Jurkat, Clone E6-1 (cell line): Measurements from ENCODE around the gene GP1BB.
"Not testable (repeated sequence)": the region's sequence is repeated elsewhere in the genome, so short reads cannot be mapped to it uniquely, and the experiment has no call there.

Experiments
- DNase-seq: peaks from one replicate; pipeline ENCODE4 v3.0.0-alpha.2; 2011; ENCODE audit warnings: low read depth, low spot score
- H3K4me3 ChIP-seq: 2 replicates; pipeline ENCODE4 v1.5.1; 2011; ENCODE audit warnings: mild to moderate bottlenecking, low read length, control low read depth, moderate library complexity

Gene GP1BB

DNA sequence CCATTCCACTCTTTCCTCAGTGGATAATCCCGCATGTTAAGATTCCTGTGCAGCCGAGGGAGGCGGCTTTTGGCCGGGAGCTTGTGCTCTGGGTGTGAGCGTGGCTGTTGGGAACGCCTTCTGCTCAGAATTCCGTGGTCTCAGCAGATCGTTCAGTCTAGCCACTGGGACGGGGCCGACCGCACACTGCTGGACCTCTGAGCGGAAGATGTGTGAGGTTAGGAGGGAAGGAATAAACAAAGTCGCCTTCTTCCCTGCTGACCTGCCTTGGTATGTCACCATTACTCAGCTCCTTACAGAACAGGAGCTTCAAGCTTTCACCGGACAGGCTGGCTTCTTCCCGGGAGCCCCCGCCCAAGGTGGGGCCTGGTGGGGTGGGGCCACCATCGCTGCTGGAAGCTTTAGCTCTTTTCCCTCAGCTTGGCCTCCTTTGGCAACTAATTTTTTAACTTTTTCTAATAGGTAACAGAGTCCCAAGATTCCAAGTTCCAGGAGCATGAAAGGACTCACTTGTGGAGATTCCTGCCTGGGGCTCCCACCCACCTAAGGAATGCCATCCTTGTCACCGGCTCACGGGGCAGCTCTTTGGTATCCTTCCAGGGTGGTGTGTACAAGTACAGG is 31.5 kb upstream of the GP1BB start:
- no peak for DNase-seq
- H3K4me3 ChIP-seq: no peak overlapping the region

DNA sequence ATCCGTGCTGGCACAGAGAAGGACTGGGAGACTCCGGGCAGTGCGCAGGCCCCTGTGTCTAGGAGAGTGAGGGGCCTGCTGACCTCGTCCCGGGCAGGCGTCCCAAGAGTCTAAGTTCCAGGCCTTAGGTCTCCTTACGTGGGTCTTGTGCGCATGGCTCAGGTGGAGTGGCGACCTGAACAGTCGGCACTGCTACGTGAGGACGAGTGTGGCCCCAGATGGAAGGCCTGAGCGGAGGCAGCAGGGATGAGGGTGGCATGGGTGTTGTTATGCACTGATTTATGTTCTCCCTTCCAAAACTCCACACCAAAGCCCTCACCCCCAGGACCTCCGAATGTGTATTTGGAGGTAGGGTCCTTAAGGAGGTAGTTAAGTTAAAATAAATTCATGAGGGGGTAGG is 29.8 kb upstream of the GP1BB start:
- H3K4me3 ChIP-seq: no peak overlapping the region
- DNase-seq: no peak

DNA sequence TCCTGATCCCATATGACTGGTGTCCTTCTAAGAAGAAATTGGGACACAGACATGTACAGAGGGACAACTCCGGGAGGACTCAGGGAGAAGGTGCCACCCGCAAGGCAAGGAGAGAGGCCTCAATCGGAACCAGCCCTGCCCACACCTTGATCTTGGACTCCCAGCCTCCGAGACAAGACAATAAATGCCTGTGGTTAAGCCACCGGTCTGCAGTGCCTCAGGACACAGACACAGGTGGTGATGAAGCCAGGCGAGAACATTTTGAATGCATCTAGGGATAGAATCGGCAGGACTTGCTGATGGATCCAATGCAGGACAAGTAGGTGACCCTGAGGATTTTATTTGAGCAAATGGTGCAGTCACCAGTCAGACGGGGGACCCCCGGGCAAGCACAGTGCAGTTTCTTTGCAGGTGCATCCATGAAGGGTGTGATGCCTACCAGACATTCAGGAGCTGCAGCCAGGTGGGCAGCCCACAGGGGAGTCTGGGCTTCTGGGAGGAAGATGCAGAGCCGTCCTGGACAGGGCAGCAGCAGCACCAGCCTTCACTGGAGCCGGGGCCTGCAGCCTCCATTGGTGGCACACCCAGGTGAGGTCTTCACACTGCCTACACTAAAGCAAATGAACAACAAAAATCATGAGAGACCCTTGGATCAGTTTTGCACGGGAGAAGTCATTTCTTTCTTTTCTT is 29.2 kb upstream of the GP1BB start:
- DNase-seq: no peak
- H3K4me3 ChIP-seq: no peak overlapping the region

DNA sequence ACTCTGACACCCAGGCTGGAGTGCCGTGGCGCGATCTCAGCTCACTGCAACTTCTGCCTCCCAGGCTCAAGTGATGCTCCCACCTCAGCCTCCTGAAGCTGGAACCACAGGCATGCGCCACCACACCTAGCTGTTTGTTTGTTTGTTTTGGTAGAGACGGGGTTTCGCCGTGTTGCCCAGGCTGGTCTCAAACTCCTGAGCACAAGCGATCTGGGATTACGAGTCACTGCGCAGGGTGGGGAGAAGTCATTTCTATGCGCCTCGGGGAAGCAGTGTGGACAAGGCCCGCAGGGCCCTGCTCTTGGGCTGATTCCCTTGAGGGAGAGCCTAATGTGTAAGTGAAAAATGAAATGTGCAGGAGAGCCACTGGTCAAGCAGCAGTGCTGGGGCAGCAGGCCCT is 28.6 kb upstream of the GP1BB start:
- H3K4me3 ChIP-seq: no peak overlapping the region
- DNase-seq: no peak

DNA sequence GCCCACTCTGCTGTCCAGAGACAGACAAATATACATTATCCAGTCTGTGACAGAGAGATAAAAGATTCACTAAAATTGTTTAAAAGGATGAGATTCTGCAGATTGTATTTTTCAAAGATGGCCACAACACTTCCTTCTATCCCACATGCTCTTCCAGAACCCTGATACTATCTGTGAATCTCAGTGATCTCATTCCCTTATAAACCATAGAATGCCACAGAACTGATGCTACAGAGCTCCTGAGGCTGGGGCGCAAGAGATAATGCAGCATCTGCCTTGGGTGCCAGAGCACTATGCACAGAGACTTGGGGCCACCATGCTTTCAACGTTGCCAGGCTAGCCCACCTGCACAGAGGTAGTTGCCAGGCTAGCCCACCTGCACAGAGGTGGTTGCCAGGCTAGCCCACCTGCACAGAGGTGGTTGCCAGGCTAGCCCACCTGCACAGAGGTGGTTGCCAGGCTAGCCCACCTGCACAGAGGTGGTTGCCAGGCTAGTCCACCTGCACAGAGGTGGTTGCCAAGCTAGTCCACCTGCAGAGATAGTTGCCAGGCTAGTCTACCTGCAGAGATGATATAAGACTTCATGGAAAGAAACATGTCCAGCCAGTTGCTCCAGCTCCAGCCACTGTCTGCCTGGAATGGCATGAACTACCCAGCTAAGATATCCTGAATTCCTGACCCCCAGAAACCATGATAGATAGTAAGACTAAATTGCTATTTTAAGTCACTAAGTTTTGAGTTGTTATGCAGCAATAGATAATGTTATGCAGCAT is 26.6 kb upstream of the GP1BB start:
- H3K4me3 ChIP-seq: no peak overlapping the region
- no peak for DNase-seq

DNA sequence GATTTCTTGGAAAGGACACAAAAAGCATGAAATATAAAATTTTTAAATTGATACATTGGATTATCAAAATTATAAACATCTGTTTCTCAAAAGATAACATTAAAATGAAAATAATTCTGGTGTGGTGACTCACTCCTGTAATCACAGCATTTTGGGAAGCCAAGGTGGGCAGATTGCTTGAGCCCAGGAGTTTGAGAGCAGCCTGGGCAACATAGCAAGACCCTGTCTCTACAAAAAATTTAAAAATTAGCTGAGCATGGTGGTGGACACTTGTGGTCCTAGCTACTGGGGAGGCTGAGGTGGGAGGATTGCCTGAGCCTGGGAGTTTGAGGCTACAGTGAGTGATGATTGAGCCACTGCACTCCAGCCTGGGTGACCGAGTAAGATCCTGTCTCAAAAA is 25.5 kb upstream of the GP1BB start:
- not testable (repeated sequence) for DNase-seq, H3K4me3 ChIP-seq

DNA sequence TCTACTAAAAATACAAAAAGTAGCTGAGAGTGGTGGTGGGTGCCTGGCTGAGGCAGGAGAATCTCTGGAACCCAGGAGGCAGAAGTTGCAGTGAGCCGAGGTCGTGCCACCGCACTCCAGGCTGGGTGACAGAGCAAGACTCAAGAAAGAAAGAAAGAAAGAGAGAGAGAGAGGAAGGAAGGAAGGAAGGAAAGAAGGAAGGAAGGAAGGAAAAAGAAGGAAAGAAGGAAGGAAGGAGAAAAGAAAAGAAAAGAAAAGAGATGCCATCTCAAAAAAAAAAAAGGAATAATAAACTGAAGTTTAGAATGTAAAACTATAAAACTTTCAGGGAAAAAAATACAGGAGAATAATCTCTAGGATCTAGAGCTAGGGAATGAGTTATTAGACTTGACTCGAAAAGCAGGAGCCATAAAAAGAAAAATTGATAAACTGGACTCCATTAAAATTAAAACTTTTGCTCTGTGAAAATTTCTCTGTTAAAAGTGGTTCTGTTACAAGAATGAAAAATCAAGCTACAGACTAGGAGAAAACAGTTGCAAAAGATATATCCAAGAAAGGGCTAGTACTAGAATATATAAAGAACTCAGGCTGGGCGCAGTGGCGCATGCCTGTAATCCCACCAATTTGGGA is 22.4 kb upstream of the GP1BB start:
- DNase-seq: no peak
- H3K4me3 ChIP-seq: no peak overlapping the region

DNA sequence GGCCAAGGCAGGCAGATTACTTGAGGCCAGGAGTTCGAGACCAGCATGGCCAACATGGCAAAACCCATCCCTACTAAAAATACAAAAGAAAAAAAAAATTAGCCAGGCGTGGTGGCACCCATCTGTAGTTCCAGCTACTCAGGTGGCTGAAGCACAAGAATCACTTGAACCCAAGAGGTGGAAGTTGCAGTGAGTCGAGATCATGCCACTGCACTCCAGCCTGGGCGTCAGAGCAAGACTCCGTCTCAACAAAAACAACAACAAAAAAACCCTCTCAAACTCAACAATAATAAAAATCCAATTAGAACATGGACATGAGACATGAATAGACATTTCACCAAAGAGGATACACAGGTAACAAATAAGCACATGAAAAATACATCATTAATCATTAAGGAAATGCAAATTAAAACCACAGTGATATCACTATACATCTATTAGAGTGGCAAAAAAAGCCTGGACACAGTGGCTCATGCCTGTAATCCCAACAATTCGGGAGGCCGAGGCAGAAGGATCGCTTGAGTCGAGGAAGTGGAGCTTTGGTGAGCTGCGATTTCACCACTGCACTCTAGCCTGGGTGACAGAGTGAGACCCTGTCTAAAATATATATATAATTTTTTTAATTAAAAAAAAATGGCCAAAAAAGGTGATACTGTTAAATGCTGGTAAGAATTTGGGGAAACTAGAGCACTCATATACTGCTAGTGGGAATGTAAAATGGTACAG is 21.8 kb upstream of the GP1BB start:
- no peak for DNase-seq
- no peak overlapping the region for H3K4me3 ChIP-seq

DNA sequence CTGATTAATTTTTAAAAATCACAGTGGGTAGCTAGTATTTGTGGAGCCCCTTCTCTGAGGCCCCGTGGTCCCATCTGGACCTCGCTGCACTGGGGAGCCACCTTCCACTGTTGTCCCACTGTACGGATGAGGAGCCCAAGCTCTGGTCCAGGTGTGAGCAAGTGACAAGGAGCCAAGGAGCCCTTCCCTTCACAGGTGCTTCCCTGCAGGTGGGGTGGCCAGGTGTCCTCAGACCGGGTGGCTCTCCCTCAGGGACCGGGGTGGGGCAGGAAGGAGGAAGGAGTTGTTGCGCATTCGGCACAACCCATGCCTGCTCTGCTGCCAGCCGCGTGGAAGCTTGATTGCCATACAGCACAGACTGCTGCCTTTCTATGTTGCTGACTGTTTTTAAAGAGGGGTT is 19.5 kb upstream of the GP1BB start:
- H3K4me3 ChIP-seq: no peak overlapping the region
- DNase-seq: no peak

DNA sequence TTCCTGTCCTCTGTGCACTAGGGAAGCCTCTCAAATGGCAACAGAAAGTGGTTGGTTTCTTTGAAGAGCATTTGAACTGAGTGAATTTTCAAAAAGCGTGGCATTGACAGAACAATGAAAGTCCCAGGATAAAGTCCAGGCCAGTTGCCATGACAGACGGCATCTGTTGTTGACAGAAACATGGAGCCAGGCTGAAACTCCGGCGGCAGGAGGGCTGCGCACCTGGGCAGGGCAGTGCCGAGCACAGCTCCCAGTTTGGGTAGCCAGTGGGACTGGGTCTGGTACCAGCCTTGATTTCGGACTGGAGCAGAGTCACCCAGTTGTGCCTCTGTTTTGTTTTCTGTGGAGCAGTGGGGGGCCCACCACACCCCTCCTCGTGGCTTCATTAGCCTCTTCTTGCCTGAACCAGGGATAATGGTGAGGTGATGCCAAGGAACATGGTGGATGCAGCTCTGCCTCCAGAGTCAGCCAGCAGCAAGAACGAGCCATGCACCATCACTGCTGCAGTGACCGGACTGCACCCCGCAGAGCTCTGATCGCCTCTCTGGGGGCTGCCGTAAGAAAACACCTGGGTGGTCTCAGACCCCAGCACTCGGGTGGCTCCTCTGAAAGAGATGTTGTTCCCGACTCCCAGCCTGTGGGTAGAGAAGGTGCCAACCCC is 18.9 kb upstream of the GP1BB start:
- no peak overlapping the region for H3K4me3 ChIP-seq
- DNase-seq: no peak

DNA sequence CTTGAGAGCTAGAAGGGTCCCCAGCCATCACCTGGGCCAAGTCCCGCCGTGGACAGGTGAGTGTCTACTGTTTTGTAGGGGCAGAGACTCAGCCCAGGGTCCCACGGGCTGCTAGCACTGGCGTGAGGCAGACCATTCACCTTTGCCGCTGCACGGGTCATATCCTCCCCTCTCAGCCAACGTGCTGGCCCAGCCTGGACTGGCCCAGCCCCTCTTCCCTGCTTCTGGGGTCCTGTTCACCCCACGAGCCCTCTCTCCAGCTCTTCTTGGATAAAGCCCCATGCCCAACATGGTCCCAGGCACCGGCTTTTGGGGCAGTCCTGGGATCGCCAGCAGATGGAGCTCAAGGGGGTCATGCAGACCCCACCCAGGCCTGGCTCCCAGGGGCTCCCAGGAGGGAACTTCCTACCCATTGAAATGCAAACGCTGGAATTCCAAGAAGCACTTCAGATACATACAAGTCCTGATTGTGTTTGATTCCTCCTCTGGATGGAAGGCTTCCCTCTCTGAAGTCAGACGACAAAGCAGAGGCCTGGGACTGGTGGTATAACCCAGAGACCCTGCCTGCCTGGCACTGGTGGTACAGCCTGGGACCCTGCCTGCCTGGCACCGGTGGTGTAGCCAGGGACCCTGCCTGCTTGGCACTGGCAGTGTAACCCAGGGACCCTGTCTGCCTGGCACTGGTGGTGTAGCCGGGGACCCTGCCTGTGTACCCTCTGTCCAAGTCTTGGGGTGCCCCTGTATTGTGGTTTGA is 18.0 kb upstream of the GP1BB start:
- no peak overlapping the region for H3K4me3 ChIP-seq
- no peak for DNase-seq

DNA sequence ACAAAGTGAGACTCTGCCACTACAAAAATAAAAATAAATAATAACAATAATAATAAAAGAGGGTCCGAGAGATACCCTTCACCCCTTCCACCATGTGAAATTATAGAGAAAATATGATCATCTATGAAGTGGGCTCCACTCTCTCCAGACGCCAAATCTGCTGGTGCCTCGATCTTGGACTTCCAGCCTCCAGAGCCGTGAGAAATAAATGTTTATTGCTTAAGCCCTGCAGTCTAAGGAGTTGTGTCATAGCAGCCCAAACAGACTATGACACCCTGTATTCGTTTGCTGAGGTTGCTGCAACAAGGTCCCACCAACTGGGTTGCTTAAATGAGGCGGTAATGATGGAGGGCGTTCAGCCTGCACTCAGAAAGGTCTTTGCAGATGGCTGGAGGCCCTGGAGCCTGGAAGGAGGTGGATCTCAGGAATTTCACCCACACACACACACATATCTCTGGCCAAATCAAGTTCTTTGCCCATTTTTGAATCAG is 16.6 kb upstream of the GP1BB start:
- H3K4me3 ChIP-seq: no peak overlapping the region
- no peak for DNase-seq

DNA sequence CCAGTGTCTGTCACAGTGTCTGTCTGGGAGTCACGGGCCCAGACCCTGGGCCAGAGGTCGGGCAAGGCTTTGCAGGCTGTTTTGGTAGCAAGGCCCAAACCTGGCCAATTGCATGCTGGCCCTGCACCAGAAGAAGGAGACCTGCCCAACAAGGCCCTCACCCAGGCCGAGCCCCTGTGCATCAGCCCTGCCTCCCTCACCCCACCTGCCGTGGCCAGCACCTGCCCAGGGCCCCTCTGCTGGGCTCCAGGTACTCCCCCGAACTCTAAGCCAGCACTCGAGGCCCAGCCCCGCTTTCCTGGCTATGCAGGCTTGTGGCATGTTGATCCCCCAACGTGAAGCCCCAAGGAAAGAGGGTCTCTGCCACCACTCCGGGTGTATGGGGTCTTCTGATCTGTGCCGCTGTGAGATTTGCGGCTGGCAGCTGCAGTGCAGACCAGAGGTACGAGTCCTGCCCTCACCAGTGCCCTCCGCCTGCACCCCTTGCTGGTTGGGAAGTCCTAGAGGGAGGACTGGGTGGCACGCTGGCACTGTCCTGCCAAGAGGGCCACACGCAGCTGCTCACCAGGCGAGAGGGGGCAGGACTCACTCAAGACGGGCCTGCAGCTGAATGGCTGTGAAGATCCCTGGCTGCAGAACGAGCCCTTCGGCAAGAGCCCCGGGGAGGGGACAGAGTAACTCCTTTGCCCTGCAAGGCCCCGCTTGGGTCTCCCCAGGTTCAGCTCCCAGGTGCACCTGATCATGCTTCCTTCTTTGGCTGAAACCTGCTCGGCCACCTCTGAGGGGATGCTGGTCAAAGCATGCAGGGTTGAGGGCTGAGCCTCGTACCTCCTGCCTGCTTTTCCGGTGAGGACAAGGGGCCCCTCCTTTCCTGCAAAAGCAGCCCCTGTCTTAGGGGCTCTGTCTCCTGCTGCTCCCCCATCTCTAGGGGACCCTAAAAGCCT is 15.7 kb upstream of the GP1BB start:
- no peak for DNase-seq
- no peak overlapping the region for H3K4me3 ChIP-seq

DNA sequence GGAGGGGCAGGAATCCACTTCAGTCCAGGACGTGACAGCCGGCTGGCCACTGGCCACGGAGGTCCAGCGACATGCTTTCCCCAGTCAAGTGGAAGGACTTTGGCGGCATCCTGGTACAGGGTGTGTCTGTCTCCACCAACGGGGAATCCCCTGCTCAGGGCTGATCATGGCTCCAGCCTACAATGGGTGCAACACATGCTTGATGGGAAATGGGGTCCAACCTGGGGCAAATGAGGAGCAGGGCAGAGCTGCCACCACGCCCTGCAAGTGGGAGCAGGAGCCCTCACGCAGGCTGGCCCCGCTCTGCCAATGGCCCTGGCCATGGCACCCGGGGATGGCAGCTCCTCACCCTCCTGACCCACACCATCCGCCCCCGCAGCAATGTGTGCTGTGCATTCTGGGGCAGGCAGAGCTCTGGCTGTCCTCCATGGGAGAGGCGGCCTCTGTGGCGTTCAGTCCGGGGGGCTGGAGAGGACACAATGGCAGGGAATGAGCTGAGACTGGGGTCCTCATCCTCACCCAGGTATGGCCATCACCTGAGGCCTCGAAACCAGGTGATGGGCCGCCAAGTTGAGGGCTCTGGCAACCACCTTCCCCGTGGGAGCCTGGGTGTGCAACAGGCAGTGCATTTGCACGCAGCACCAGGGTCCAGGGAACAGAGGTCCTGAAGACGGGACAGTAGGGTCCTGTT is 14.9 kb upstream of the GP1BB start:
- DNase-seq: no peak

DNA sequence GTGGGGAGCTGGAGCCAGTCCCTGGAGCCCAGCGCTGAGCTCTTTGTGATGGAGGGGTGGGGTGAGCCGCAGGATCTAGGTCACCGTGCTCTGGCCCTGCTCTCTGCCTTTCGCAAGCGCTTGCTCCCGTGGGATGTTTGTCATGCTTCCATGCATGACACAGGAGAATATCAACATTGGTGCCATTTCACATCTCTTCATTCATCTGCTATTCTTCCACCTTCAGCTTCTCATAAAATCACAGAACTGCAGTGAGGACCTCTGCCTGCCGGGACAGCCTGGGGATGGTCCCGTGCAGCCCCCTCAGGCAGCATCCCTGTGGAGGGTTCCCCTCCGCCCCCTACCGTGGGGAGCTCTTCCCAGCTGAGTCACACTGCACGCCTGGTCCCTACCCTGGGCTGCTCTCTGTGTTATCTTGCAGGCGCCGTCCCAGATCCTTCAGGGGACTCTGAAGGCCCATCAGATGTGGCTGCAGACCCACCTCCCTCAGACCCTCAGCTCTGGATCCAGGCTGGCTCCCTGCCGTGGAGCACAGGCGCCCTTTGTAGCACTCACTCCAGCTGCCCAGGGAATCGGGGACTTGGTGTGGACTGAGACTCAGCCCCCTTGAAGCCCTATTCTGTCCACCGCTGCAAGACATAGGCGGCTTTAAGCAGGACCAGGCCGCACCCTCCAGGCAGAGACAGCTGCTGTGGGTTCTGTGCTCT is 14.1 kb upstream of the GP1BB start:
- no peak for DNase-seq
- no peak overlapping the region for H3K4me3 ChIP-seq

More for the DNA sequence above, 14.9 kb upstream of the GP1BB start:
- no peak overlapping the region for H3K4me3 ChIP-seq
